ENCODE results near the gene RNF13. TPM values are rescaled to one million over a fixed set of nuclear protein-coding genes. Genes with fewer than 3 reads are reported as not detected.
"Not testable (repeated sequence)": the region's sequence is repeated elsewhere in the genome, so short reads cannot be mapped to it uniquely, and the experiment has no call there.

RNF13 gene
- total RNA-seq, 1 donor from 2014 or later: 88.3 TPM

DNA sequence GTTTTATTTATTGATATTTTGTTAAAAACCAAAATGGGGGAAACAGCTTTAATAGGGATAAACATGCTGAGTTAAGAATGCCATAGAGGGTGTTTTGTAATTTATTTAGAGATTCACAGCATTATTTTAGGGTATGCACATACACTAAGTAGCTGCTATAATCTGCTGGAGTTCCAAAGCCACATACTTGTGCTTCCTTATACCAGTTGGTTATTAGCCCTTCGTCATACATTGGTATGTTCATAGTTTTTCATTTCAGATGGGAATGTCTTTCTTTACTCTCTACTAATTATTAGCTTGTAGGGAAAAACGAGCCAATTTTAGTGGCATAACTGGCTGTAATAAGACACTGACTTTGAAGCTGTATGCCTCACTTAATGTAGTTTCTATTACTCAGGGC lies 82.8 kb downstream of the RNF13 start:
- no peak for DNase-seq (ENCODE audit: low read depth in 2 of 2)

DNA sequence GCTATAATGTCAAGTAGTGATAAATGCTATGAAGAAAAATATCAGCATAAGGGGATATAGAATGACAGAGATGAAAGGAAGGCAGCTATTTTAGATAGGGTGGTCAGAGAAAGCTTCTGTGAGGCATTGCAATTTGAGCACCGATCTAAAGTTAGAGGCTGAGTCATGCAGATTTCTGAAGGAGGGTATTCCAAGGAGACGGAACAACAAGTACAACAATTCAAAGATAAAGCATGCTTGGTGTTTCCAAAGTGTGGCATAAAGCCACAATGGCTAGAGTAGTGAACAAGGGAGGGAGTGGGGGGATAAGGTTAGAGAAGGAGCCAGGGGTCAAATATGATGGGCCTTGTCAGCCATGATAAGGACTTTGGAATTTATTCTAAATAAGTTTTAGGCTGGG lies 85.8 kb downstream of the RNF13 start:
- DNase-seq (ENCODE audit: low read depth in 2 of 2): peak in 1 of 2 donors; percentile 61

DNA sequence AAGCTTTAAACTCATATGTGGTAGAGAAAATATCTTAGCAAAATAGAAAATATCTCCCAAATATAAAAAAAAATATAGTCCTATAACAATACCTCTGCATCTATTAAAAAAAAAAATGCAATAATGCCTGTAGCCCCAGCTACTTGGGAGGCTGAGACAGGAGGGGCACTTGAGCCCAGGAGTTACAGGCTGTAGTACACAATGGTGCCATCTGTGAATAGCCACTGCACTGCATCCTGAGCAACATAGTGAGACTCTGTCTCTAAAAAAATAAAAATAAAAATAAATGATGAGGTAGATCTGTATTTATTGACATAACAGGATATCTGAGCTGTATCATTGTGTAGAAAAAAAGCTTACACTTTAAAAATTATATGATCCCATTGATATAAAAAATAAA lies 87.3 kb downstream of the RNF13 start:
- no peak for DNase-seq (ENCODE audit: low read depth in 2 of 2)

DNA sequence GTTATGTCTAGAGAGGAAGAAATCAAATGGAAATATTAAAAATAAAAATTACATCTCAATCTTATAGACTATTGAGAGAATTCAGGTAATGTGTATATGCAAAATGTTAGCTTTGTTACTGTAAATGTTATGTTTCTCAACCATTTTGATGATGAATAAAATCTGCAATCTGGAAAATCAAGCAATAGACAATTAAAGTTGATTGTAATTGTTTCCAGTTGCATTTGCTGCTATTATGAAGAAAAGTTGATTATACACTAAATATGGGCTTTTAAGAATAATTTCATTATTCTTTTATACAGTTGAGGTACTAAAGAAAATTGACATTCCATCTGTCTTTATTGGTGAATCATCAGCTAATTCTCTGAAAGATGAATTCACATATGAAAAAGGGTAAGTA lies 88.8 kb downstream of the RNF13 start:
- DNase-seq (ENCODE audit: low read depth in 2 of 2): no peak

DNA sequence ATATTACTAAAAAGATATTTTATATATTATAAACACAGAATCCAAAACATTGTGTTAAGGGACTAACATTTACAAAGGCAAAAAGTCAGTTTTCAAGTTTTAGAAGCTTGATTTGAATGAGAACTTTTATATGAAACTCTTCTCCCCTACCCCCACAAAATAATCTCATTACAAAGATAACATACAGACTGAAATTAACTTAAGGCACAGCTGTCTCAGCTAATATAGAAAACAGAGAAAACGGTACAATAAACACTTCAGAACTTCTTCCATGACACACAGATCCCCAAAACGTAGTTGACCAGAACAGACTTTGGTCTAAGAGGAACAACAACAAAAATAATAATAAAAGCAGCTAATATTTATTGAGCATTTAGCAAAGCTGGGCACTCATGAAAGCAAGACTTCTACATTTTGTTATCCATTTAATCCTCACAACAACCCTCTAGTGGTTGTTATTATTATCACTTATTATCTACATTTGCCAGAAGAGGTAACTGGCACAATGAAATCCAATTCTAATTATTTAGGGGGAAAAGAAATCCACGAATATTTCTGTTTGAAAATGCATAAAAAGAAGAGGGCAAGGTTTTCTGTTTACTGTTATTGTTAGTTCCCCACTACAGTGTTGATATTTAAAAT lies 89.6 kb downstream of the RNF13 start:
- peak; percentile 6 to 7 for DNase-seq (ENCODE audit: low read depth in 2 of 2)

DNA sequence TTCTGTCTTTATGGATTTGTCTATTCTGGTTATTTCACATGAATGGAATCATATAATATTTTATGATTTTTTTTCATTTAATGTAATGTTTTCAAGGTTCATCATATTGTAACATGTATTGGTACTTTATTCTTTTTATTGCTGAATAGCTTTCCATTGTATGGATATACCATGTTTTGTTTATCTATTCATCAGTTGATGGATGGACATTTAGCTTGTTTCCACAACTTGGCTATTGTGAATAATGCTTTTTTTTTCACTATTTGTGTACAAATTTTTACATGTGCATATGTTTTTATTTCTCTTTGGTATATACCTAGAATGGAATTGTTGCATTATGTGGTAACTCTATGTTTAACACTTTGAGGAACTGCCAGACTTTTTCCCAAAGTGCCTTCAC lies 93.0 kb downstream of the RNF13 start:
- no peak for DNase-seq (ENCODE audit: low read depth in 2 of 2)

DNA sequence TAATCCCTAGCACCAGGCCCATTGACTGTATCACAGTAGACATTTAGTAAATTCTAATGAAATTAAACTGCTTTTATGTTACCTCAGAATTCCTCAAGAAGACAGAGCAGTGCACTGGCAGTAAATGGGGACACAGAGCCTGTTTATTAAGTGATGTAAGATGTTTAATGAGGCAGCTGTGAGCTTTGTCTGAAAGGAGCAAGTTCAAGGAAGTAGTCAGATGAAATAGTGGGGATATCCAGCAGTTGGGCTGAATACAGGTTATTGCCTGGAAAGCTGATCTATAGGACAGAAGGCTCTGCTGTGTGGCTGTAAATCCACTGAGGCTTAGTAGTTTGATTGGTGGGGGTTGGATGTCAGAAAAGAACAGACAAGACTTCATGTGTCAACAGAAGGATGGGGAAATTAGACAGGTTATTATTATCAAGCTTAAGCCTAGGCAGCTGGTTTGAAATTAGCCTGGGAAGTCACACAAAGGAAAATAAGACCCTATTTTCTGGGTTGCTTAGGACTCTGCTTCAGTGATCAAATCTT lies 95.5 kb downstream of the RNF13 start:
- no peak for DNase-seq (ENCODE audit: low read depth in 2 of 2)

DNA sequence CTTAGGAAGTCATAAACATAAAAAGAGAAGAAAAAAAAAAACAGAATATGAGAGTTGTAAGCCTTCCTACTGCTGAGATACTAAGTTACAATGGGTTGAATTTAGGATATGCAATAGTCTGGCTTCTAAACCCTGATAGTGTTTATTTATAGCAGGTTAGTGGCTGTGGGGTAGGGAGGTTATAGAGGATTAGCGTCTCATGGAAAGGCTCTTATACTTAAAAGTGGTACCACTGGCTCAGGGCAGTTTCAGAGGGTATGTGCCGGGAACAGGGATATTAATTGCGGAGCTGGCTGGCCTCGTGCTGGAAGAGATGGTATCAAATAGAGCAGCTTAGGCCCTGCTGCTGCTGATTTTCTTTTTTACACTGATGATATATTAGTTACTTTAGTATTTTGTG lies 96.9 kb downstream of the RNF13 start:
- DNase-seq (ENCODE audit: low read depth in 2 of 2): no peak

DNA sequence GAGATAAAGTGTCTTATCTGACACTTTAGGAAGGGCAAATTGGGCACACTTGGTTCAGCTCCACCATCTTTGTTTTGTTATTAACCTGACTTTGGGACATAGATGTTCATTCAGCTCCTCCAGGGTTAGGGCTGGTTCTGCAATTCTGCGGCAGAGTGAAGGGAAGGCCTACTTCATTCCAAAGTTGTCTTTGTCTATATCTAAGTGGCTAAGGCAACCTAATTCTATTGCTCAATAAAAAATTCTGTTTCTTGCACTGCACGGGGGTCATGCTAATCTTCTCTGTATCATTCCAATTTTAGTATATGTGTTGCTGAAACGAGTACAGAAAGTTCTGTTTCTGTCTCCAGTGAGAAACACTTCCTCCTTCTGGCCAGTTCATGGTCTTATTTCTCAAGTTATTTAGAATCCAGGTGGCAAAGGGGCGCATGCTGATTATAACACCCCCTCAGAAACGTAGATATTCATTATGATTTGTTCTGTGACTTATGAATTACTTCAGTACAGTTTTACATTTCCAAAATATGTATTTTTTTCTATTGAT lies 104.2 kb downstream of the RNF13 start:
- no peak for DNase-seq (ENCODE audit: low read depth in 2 of 2)

DNA sequence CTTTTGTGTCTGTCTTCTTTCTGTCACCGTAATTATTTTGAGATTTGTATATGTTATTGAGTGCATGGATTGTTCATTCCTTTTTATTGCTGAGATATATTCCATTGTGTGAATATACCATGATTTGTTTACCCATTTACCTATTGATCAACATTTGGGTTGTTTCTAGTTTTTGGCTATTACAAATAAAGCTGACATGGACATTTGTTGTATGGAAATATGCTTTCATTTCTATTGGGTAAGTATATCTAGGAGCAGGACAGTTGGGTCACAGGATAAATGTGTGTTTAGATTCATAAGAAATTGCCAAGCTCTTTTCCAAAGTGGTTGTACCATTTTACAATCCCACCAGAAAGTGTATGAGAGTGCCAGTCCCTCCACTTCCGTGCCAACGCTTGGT lies 106.5 kb downstream of the RNF13 start:
- no peak for DNase-seq (ENCODE audit: low read depth in 2 of 2)

DNA sequence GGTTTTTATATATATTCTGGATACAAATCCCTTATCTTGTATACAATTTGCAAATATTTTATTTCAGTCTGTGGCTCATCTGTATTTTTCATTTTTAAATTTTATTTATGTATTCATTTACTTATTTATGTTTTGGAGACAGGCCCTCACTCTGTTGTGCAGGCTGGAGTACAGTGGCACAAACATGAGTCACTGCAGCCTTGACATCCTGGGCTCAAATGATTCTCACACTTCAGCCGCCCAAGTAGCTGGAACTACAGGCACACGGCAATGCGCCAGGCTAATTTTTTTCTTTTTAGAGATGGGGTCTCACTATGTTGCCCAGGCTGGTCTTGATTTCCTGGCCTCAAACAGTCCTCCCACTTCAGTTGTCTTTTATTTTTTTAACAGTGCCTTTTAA lies 107.1 kb downstream of the RNF13 start:
- DNase-seq (ENCODE audit: low read depth in 2 of 2): no peak

DNA sequence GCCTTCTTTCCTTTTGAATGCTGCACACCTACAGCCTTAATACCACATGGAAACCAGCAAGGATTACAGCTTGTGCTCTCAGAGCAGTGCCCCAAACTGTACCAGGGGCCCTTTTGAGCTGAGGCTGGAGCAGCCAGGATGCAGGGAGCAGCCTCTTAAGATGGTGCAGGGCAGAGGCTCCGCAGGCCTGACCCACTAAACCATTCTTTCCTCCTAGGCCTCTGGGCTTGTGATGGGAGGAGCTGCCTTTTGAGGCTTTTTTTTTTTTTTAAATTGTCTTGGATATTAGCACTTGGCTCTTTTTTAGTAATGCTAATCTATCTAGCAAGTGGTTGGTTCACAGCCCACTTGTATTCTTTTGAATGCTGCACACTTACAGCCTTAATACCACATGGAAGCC lies 120.0 kb downstream of the RNF13 start:
- no peak for DNase-seq (ENCODE audit: low read depth in 2 of 2)

DNA sequence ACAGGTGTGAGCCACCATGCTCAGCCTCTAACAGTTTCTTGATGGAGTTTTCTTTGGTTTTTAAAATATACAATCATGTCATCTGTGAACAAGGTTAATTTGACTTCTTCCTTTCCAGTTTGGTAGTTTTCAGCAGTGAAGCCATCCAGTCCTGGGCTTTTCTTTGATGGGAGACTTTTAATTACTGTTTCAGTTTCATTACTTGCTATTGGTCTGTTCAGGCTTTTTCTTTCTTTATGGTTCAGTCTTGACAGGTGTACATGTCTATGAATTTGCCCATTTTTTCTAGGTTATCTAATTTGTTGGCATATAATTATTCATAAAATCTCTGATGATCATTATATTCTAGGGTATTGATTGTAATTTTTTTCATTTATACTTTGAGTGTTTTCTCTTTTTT lies 120.8 kb downstream of the RNF13 start:
- DNase-seq (ENCODE audit: low read depth in 2 of 2): no peak

DNA sequence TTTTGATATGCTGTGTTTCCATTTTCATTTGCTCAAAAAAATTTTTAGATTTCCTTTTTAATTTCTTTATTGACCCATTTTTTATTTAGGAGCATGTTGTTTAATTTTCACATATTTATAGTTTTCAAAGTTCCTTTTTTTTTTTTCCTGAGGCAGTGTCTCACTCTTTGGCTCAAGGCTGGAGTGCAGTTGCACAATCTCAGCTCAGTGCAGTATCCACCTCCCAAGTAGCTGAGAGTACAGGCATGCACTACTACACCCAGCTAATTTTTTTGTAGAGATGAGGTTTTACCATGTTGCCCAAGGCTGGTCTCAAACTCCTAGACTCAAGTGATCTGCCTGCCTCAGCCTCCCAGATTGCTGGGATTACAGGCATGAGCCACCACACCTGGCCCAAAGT lies 121.5 kb downstream of the RNF13 start:
- DNase-seq (ENCODE audit: low read depth in 2 of 2): no peak

DNA sequence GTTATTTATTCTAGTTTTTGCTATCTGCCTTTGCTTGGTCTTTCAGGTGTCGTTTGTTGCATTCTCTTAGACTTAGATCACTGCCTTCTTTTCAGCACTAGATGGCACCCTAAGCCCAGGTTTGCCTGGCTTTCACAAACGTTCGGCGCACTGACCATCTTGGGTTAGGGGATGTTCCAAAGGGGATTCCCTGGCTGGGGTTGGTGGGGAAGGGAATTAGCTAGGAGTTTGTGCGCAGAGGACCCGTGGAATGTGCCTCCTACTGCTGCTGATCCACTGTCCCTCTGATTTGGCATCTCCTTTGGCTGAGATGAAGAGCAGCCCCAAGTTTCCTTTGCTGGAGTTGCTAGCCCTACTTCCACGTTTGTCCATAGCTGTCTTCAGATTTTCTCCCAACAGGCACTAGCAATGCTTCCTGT lies 123.8 kb downstream of the RNF13 start:
- DNase-seq (ENCODE audit: low read depth in 2 of 2): peak; percentile 70 to 75

DNA sequence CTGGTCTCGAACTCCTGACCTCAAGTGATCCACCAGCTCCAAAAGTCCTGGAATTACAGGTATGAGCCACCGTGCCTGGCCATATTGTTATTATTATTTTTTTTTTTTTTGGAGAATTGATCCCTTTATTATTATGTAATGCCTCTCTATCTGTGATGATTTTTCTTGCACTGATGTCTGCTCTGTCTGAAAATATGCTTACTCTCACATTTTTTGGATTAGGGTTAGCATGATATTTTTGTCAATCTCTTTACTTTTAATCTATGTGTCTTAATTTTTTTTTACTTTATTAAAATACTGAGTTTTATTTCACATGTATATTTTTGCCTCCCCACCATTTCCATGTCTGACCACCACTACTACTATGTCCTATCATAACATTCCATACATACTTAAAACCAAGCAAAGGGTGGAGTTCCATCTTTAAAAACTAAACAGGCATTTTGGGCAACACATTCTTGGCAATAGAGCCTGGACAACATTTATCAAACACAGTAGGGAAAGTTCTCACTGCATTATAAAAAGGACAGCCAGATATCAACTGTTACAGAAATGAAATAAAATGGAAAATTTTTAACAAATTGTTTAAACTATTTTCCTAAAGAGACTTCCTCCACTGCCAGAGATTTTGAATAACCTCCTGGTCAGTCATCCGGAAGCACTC lies 125.5 kb downstream of the RNF13 start:
- not testable (repeated sequence) for DNase-seq (ENCODE audit: low read depth in 2 of 2)

DNA sequence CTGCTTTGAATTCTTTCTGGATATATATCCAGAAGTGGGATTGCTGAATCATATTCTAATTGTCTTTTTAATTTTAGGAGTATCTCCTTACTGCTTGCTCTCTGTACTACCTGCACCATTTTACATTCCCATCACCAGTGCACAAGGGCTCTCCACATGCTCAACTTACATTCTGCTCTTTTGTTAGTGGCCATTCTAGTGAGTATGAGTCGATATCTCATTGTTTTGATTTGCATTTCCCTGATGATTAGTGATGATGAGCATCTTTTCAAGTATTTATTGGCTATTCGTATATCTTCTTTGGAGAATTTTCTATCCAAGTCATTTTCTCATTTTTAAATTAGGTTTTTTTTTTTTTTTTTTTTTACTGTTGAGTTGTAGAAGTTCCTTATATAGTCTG lies 128.2 kb downstream of the RNF13 start:
- DNase-seq (ENCODE audit: low read depth in 2 of 2): no peak

DNA sequence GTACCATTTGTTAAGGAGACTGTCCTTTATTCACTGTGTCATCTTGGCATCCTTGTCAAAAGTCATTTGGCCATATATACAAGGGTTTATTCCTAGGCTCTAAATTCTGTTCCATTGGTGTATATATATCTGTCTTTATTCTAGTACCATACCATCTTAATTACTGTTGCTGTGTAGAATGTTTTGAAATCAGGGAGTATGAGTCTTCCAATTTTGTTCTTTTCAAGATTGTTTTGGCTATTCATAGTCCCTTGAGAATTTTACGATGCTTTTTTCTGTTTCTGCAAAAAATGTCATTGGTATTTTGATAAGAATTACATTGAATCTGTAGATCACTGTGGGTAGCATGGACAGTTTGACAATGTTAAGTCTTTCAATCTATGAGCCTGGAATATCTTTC lies 128.9 kb downstream of the RNF13 start:
- no peak for DNase-seq (ENCODE audit: low read depth in 2 of 2)

DNA sequence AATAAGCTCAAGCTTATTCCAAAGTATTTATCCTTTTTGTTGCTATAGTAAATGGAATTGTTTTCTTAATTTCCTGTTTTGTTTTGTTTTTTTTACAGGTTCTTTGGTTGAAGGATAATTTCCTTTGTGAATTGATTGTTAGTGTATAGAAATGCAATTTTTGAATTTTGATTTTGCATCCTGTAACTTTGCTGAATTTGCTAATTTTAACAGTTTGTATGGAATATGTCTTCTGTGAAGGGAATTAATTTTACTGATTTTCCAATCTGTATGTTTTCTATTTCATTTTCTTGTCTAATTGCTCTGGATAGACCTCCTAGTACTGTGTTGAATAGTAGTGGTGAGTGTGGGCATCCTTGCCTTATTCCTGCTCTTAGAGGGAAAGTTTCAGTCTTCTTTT lies 129.4 kb downstream of the RNF13 start:
- no peak for DNase-seq (ENCODE audit: low read depth in 2 of 2)

DNA sequence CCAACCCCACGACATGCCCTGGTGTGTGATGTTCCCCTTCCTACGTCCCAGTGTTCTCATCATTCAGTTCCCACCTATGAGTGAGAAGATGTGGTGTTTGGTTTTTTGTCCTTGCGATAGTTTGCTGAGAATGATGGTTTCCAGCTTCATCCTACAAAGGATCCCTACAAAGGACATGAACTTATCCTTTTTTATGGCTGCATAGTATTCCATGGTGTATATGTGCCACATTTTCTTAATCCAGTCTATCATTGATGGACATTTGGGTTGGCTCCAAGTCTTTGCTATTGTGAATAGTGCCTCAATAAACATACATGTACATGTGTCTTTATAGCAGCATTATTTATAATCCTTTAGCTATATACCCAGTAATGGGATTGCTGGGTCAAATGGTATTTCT lies 131.0 kb downstream of the RNF13 start:
- DNase-seq (ENCODE audit: low read depth in 2 of 2): not testable (repeated sequence)

DNA sequence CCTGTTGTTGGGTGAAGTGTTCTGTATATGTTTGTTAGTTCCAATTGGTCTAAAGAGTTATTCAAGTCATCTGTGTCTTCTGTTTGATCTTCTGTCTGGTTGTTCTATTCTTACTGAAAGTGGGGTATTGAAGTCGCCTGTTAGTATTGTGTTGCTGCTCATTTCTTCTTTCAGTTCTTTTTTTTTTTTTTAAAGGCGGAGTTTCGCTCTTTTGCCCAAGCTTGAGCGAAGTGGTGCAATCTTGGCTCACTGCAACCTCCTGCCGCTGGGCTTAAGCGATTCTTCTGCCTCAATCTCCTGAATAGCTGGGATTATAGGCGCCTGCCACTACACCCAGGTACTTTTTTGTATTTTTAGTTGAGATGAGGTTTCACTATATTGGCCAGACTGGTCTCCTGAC lies 134.2 kb downstream of the RNF13 start:
- DNase-seq (ENCODE audit: low read depth in 2 of 2): no peak

DNA sequence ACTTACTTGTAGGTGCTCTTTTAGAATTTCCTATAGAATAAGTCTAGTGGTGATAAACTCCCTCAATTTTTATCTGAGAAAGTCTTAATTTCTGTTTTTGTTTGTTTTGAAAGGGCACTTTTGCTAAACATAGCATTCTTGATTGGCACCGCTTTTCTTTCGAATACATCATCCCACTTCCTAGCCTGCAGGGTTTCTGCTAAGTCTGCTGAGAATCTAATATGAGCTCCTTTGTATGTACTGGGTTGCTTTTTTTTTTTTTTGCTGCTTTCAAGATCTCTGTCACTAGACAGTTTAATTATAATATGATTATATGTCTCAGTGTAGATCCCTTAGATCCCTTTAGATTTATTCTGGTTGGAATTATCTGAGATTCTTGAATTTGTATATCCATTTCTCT lies 136.2 kb downstream of the RNF13 start:
- no peak for DNase-seq (ENCODE audit: low read depth in 2 of 2)

DNA sequence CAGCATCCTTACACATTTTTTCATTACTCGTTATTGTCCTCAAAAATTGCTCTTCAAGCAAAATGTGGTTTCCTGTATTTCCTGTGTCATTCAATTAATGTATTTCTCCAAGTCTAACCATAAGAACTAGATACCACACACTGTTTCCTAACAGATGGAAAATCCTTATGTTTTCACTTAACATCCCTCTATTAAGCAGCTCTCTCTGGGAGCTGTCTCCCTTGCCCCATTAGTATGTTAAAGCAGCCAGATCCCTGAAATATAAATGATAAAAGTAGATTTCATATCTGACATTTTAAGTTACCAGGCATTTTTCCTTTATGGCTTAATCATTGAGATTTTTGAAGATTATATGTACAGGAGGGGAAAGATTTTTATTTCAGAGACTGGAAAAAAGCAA lies 141.8 kb downstream of the RNF13 start:
- DNase-seq (ENCODE audit: low read depth in 2 of 2): peak in 1 of 2 donors; percentile 50

Data from lung microvascular endothelial cell (primary cell).